LNCAP (cell line): Measurements from ENCODE around the gene SLC6A6.

Experiments used
- TF ChIP-seq, protein P1 (sequence below): fragments of 450-650 bp; IDR thresholded peaks from 2 replicates; pipeline ENCODE4 v1.5.1; 2017; ENCODE audit warnings: mild to moderate bottlenecking

SLC6A6 gene

DNA sequence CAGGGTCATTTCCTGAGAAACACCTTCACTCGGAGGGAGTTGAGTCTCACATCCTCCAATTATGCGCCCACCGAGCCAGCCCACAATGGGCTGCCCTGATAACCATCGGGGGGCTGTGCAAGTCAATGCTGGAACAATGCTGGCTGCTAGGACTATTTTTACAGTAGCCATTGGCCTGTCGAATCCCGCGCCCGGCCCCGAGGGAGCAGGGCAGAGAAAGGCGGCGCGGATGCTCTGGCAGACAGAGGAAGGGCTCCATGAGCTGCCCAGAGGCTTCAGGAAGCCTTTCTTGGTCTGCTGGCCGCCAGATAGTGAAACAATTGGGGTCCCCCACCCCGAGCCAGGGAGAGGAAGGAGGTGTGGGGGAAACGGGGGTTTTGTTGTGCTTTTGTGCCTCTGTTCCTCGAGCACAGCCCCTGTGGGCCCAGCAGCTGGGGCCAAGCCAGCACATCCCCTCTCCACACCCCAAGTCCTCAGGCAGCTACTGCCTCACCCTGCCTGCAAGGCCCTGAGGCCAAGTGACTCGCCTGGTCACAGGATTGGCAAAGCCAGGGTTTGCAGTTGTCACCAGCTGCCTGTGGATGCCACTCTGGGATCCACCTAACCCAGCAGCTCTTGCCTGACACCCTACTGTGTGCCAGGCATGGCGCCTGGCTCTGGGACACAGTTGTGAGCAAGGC lies 39.0 kb downstream of the SLC6A6 start:
- TF ChIP-seq, protein P1, sequence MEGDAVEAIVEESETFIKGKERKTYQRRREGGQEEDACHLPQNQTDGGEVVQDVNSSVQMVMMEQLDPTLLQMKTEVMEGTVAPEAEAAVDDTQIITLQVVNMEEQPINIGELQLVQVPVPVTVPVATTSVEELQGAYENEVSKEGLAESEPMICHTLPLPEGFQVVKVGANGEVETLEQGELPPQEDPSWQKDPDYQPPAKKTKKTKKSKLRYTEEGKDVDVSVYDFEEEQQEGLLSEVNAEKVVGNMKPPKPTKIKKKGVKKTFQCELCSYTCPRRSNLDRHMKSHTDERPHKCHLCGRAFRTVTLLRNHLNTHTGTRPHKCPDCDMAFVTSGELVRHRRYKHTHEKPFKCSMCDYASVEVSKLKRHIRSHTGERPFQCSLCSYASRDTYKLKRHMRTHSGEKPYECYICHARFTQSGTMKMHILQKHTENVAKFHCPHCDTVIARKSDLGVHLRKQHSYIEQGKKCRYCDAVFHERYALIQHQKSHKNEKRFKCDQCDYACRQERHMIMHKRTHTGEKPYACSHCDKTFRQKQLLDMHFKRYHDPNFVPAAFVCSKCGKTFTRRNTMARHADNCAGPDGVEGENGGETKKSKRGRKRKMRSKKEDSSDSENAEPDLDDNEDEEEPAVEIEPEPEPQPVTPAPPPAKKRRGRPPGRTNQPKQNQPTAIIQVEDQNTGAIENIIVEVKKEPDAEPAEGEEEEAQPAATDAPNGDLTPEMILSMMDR = no peak

DNA sequence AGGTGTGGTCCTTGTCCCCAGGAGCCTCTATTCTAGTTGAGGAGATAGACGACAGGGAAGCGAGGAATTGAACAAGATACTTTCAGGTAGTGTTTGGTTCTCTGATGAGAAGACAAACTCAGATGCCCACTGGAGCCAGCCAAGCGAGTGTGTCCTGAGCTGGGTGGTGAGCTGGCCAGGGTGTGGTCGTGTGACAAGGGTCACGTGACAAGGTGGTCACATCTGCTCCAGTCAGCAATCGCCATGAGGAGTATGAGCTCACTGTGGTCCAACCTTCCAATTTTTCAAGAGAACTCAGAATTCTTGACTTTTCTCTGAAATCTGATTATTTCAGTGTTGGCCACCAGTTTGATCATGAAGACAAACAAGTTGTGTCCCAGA lies 39.5 kb downstream of the SLC6A6 start:
- TF ChIP-seq, protein P1 = no peak

DNA sequence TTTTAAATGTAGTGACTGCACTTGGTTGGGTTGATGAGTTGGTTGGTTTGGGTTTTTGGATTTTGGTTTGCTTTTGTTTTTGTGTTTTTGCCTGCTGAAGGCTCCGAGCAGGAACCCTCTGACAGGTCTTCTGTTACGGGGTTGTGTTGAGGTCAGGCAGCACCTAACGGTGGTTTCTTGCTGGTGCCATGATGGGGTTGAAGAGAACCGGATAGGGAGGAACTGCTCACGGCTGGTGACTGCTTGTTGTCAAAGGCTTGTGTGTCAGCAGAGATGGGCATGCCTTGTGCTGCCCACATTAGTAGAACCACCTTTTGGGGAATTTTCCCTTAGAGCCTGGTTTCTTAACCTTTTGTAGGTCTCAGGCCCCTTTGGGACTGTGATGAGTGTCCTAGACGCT lies 42.0 kb downstream of the SLC6A6 start:
- TF ChIP-seq, protein P1 = no peak

DNA sequence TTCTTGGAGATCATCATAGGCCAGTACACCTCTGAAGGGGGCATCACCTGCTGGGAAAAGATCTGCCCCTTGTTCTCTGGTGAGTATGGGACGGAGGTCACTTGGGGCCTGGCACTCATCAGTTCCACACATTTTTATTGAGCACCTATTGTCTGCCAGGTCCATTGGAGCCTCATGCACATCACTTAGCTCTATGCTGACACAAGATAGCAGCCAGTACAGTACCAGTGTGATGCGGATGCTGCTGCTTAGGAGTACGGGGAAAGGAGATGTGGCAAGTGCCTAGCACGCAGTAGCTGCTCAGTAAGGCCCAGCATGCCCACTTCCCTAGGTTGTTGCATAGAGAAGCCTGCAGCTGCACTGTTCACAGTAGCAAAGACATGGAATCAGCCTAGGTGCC lies 43.4 kb downstream of the SLC6A6 start:
- TF ChIP-seq, protein P1 = no peak

DNA sequence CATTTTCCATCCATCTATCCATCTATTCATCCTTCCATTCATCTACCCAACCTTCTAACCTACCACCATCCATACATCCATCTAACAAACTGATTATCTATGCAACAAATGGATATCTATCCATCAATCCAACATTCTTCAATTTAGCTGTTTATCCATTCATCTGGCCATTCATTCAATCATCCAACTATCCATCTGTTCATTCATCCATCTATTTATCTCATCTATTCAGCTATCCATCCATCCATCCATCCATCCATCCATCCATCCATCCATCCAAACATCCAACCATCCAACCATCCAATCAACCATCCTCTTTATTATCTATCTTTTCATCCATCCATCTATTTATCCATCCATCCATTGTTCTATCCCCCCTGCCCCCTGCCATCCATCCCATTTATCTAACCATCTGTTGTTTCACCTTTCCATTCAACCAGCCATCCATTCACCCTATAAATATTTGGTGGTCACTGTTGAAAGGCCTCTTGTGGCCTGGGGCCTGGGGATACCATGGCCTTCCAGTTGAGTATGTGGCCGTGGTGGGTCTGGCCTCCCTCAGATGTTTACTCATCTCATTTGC lies 44.7 kb downstream of the SLC6A6 start:
- TF ChIP-seq, protein P1 = no peak

DNA sequence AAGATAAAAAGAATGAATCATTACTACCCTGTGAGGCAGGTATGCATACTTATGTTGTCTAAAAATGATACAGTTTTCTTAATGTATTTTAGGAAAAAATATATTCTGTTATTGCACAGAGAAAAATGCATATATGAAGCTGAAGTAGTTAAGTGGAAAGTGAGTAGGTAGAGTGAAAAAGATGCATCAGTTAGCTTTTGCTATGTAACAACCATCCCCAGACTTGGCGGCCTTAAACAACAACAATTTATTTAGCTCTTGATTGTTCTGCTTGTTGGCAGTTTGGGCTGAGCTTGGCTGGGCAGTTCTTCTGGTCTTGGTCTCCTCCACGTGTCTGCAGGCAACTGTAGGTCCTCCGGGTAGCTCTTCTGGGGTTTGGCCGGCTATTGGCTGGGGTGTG lies 45.7 kb downstream of the SLC6A6 start:
- TF ChIP-seq, protein P1 = no peak

DNA sequence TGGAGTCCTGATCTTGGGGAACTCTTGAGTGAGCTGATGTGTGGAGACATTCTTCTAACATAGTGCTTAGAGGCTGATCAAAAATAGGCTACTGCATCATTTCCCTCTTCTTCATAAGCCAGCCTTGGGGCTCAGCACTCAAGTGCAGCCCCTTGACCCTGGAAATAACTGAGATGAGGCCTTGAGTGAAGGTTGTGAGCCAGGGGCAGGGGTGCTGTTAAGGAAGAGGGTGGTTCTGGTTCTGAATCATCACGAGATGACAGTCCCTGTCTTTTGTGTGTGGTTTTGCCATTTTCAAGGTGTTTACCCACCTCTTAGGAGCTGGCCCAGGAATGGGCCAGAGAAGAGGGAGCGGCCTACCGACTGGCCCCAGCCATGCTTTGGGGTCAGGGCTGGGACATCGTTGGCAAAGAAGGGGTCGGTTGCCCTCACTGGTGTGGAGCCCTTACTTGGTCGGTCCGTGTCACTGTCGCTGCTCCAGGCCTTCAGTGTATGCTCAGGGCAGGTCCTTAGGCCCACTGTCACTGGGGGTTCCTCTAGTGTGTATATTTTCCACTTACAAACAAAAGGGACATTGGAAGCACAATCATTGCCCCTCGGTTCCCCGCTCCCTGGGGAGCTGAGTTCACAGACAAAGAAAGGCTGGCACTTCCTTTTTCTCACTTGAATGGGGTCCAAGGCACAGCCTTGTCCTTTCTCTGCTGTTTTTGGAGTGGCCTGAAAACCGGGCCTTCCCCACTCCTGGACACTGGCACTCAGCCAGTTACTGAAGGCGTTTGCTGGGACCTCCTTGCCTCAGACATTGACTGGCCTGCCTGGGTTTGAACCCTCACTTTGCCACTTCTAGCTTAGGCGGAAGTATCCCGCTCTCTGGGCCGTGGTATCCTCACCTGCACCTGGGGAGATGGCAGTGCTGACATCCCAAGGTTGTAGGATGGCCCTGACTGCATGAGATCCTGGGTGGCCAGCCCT lies 46.6 kb downstream of the SLC6A6 start:
- TF ChIP-seq, protein P1 = no peak
